H1 (cell line): ENCODE results near the gene DNAAF5.

Experiments
- JUND ChIP-seq: IDR thresholded peaks from 2 replicates; pipeline ENCODE4 v1.6.1; 2011; ENCODE audit warnings: mild to moderate bottlenecking, improper control_type of control experiment, low read length
- POLR2A ChIP-seq, 2 experiments: IDR thresholded peaks; 1 replicate in 1 of 2; 2 replicates in 1 of 2; pipeline ENCODE4 v1.6.1; 2011; ENCODE audit warnings: low read depth in 2 of 2, low read length in 2 of 2, mild to moderate bottlenecking in 2 of 2; ENCODE audit errors: control extremely low read depth in 1 of 2
- RAD21 ChIP-seq, 2 experiments: IDR thresholded peaks in 1 of 2; conservative IDR thresholded peaks in 1 of 2; 2 replicates each; pipeline ENCODE4 v1.6.1; 2011; ENCODE audit warnings: low read depth in 2 of 2, low read length in 2 of 2, improper control_type of control experiment in 1 of 2, inconsistent platforms in 1 of 2, mild to moderate bottlenecking in 1 of 2, moderate library complexity in 1 of 2
- RFX5 ChIP-seq: IDR thresholded peaks from 2 replicates; pipeline ENCODE4 v1.6.1; 2011; ENCODE audit warnings: low read depth, low read length, improper control_type of control experiment, borderline replicate concordance
- SIN3A ChIP-seq, 2 experiments: IDR thresholded peaks in 1 of 2; conservative IDR thresholded peaks in 1 of 2; 2 replicates each; pipeline ENCODE4 v1.6.1; 2011 to 2012; ENCODE audit warnings: low read length in 2 of 2, improper control_type of control experiment in 1 of 2, low read depth in 1 of 2, mild to moderate bottlenecking in 1 of 2
- TBP ChIP-seq: IDR thresholded peaks from 2 replicates; pipeline ENCODE4 v1.6.1; 2011; ENCODE audit warnings: low read depth, low read length, improper control_type of control experiment
- ZNF274 ChIP-seq: IDR thresholded peaks from 2 replicates; pipeline ENCODE4 v1.7.0; 2012; ENCODE audit warnings: low read length, borderline replicate concordance; ENCODE audit errors: extremely low read depth
- TF ChIP-seq, protein P1 (sequence below), 3 experiments: IDR thresholded peaks; 1 replicate in 2 of 3; 2 replicates in 1 of 3; pipeline versions ENCODE4 v1.5.1 to v1.6.1; 2011; ENCODE audit warnings: low read length in 3 of 3, mild to moderate bottlenecking in 3 of 3, inconsistent platforms in 2 of 3, low read depth in 1 of 3, moderate library complexity in 1 of 3; ENCODE audit not compliant: insufficient read depth in 1 of 3; ENCODE audit errors: control extremely low read depth in 1 of 3

DNA sequence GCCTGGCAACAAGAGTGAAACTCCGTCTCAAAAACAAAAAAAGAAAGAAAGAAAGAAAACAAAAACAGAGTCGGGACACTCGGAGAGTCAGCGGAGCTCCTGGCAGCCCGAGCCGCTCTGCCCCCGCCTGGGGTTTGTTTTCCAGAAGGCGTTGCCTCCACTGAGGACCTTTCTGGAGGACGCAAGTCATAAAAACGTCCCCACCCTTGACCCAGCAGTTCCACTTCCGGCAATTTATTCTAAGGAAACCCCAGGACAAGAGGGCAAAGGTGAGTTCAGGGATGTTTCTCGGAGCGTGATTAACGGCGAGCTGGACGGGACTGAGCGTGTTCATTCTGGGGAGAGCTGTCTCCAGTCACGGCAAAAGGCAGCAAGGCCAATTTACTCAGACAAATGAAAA is 78.8 kb downstream of the DNAAF5 start:
- TF ChIP-seq, protein P1, sequence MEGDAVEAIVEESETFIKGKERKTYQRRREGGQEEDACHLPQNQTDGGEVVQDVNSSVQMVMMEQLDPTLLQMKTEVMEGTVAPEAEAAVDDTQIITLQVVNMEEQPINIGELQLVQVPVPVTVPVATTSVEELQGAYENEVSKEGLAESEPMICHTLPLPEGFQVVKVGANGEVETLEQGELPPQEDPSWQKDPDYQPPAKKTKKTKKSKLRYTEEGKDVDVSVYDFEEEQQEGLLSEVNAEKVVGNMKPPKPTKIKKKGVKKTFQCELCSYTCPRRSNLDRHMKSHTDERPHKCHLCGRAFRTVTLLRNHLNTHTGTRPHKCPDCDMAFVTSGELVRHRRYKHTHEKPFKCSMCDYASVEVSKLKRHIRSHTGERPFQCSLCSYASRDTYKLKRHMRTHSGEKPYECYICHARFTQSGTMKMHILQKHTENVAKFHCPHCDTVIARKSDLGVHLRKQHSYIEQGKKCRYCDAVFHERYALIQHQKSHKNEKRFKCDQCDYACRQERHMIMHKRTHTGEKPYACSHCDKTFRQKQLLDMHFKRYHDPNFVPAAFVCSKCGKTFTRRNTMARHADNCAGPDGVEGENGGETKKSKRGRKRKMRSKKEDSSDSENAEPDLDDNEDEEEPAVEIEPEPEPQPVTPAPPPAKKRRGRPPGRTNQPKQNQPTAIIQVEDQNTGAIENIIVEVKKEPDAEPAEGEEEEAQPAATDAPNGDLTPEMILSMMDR (IDR thresholded peaks at IDR 0.05; ENCODE audit: control extremely low read depth in 1 of 3, insufficient read depth in 1 of 3, low read depth in 1 of 3, low read length in 3 of 3) = no peak
- no peak for TF ChIP-seq RAD21 (IDR thresholded peaks at IDR 0.05 in 1 of 2, conservative IDR thresholded peaks at IDR 0.05 in 1 of 2; ENCODE audit: low read depth in 2 of 2, low read length in 2 of 2)
- TF ChIP-seq TBP = no peak
- TF ChIP-seq SIN3A (conservative IDR thresholded peaks at IDR 0.05 in 1 of 2, IDR thresholded peaks at IDR 0.05 in 1 of 2; ENCODE audit: low read depth in 1 of 2, low read length in 2 of 2) = no peak
- no peak for TF ChIP-seq ZNF274
- TF ChIP-seq JUND = no peak
- no peak for TF ChIP-seq RFX5
- TF ChIP-seq POLR2A (IDR thresholded peaks at IDR 0.05; ENCODE audit: control extremely low read depth in 1 of 2, low read depth in 2 of 2, low read length in 2 of 2) = no peak
